Body of pancreas (tissue), 4 donors: ENCODE data around the gene MGAT4A. TPM values are rescaled to one million over a fixed set of nuclear protein-coding genes. Genes with fewer than 3 reads are reported as not detected.

Source experiments
- ATAC-seq: fragments of 150-250 bp; one replicate; pipeline ENCODE4 v1.9.1; 2016
- DNase-seq, 4 donors: peaks; one replicate each; pipeline ENCODE4 v3.0.0-alpha.2; 2019
- H3K27ac ChIP-seq, 4 donors: fragments of 200-600 bp; sonication (generic); 1 replicate in 3 of 4; 2 replicates in 1 of 4; pipeline versions ENCODE4 v1.5.1 to v1.6.1; 2016 to 2019; ENCODE audit warnings: mild to moderate bottlenecking in 1 of 4, mixed read lengths in 1 of 4, moderate library complexity in 1 of 4
- H3K27me3 ChIP-seq, 2 donors: fragments of 200-600 bp; sonication (generic); one replicate each; pipeline ENCODE4 v1.6.0; 2016; ENCODE audit warnings: mild to moderate bottlenecking in 1 of 2
- H3K36me3 ChIP-seq, 2 donors: fragments of 200-600 bp; sonication (generic); replicated peaks in 1 of 2; 2 replicates each; pipeline ENCODE4 v1.5.1; 2016; ENCODE audit warnings: low read depth in 2 of 2; ENCODE audit not compliant: insufficient read depth in 1 of 2
- H3K4me1 ChIP-seq: fragments of 200-600 bp; sonication (generic); one replicate; pipeline ENCODE4 v1.6.0; 2016
- H3K4me3 ChIP-seq, 2 donors: fragments of 200-600 bp; sonication (generic); 1 replicate in 1 of 2; 2 replicates in 1 of 2; pipeline ENCODE4 v1.5.1; 2016 to 2019
- H3K9me3 ChIP-seq, 3 donors: fragments of 200-600 bp; sonication (generic); 1 replicate in 2 of 3; 2 replicates in 1 of 3; pipeline ENCODE4 v1.5.1; 2016
- POLR2A ChIP-seq, 3 donors: fragments of 450-650 bp; IDR thresholded peaks; one replicate each; pipeline ENCODE4 v1.6.1; 2016; ENCODE audit warnings: antibody characterized with exemption in 3 of 3, mild to moderate bottlenecking in 2 of 3
- WGBS, 2 donors: methylation state at CpG; one replicate each; pipeline ENCODE4 v1.1.5; 2017; 5-methylcytosine and 5-hydroxymethylcytosine counted together
- intact Hi-C: fragments of 100-400 bp; cut with DNase I; formaldehyde crosslinking; loops from one replicate; pipeline ENCODE4 v1.15.1; 2023
- total RNA-seq, 2 donors: library from RNA; depleted of rRNA; stranded (reverse); fragments of >200 nt; gene quantifications; one replicate each; pipeline ENCODE4 v1.1.0, GENCODE V29; 2016
- TF ChIP-seq, protein P1 (sequence below), 7 experiments: fragments of 450-650 bp in 4 of 7; fragments of 200-600 bp in 3 of 7; sonication (generic) in 3 of 7; IDR thresholded peaks; one replicate each; pipeline ENCODE4 v1.5.1; 2016 to 2019; ENCODE audit warnings: antibody characterized with exemption in 7 of 7

MGAT4A gene
- total RNA-seq, 2 donors from 2014 or later: 40.5 to 72.4 TPM

DNA sequence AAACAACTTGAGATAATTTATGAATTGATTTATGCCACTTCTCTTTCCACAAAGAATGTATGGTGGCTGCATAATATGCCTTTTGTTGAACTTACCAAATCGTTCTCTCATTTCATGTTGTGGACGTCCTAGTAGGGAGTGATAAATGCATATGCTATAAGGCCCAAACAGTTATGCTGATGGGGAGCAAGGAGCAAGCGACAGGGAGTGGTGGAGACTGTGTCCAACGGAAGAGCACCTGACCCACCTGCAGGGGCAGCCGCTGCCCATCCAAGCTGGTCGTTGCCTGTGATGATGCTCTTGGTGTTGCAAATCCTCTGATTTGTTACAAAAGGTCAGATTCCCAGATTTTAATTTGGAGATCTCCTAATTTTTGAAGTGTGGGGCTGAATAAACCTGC lies 31.0 kb upstream of the MGAT4A start:
- intact Hi-C loops: no loop called here
- WGBS, 2 donors: 74 to 79% methylated on average over 6 of the region's 6 CpGs
- Histone ChIP-seq H3K9me3 (no peaks in the 10 kb centered on the region), H3K27me3 (no peaks in the 10 kb centered on the region), H3K4me1 (peaks cover 25% of the 10 kb centered on the region), H3K27ac (peak overlapping the region in 2 of 4 donors; percentile 48 to 55), H3K4me3 (no peak overlapping the region), H3K36me3 (no peaks in the 10 kb centered on the region)
- ATAC-seq (no peak), DNase-seq (no peak)
- no peak for TF ChIP-seq POLR2A (IDR thresholded peaks at IDR 0.05)
- TF ChIP-seq, protein P1, sequence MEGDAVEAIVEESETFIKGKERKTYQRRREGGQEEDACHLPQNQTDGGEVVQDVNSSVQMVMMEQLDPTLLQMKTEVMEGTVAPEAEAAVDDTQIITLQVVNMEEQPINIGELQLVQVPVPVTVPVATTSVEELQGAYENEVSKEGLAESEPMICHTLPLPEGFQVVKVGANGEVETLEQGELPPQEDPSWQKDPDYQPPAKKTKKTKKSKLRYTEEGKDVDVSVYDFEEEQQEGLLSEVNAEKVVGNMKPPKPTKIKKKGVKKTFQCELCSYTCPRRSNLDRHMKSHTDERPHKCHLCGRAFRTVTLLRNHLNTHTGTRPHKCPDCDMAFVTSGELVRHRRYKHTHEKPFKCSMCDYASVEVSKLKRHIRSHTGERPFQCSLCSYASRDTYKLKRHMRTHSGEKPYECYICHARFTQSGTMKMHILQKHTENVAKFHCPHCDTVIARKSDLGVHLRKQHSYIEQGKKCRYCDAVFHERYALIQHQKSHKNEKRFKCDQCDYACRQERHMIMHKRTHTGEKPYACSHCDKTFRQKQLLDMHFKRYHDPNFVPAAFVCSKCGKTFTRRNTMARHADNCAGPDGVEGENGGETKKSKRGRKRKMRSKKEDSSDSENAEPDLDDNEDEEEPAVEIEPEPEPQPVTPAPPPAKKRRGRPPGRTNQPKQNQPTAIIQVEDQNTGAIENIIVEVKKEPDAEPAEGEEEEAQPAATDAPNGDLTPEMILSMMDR (IDR thresholded peaks at IDR 0.05): no peak

DNA sequence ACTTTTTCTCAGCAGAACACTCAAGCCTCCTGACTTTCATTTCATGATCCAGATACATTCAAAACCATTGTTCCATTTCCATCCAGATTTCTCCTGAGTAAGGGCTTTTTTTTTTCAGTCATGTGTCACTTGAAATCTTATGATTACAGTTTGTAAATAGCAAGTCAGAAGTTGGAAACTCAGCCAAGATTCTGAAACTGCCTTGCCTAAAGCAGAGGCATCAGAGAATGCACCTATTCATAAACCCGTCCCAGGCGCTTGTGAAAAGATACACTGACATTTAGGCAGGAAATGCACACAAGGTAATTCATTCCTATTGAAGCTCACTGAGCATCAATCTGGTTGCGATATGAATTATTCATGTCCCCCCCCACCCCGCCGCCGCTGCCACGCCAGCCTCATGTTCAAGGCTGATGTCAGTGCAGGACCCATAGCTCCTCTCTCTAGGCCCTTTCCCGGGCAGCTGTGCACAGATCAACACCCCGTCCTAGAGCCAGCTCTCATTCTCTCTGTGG lies 30.4 kb upstream of the MGAT4A start:
- no peaks in the 10 kb centered on the region for H3K9me3 ChIP-seq
- H3K27me3 ChIP-seq: no peaks in the 10 kb centered on the region
- intact Hi-C loops: no loop called here
- peaks cover 25% of the 10 kb centered on the region for H3K4me1 ChIP-seq
- DNase-seq (peak in 2 of 4 donors; percentile 39 to 47), ATAC-seq (peak; percentile 19)
- TF ChIP-seq, protein P1 (IDR thresholded peaks at IDR 0.05): no peak
- no peak for TF ChIP-seq POLR2A (IDR thresholded peaks at IDR 0.05)
- H3K27ac ChIP-seq: peak overlapping the region in 3 of 4 donors; percentile 4 to 55 (median 48)
- H3K36me3 ChIP-seq: no peaks in the 10 kb centered on the region
- WGBS, 2 donors: 38 to 48% methylated on average over 9 of the region's 9 CpGs
- H3K4me3 ChIP-seq: no peak overlapping the region

DNA sequence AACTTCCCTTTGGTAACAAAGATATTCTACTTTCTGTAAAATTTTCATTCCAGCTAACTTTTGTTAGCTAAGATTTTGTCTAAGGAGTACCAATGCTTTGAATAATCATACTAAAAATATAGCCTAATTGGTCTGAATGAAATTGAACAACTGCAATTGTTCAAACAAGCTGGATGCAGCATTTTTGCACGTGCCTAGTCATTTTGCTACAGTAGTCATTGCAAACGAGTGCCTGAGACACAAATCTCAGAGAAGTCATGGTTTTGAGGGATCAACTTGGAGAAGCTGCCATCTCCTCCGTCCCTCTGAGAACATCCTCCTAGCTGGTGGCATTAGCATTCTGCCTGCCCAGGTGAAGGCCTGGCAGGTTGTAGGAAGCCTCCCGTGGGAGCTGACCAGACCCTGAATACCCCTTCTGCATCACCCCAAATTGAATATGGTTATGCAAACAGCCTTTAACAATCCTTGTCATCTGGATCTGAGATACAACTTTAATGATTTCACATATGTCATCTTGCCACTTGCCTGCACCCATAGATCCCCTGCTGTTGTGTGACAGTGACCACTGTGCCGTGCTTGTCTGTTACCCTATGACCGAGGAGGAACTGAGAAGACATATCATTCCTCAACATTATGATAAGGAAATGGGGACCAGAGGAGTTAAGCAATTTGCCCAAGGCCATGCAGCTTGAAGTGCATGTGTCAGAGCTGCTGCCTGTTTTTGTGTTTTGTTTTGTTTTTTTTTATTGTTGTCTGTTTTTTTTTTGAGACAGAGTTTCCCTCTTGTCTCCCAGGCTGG lies 29.1 kb upstream of the MGAT4A start:
- WGBS, 2 donors: 70 to 76% methylated on average over 4 to 6 of the region's 6 CpGs
- ATAC-seq (no peak), DNase-seq (peak in 1 of 4 donors; percentile 35)
- Histone ChIP-seq H3K4me3 (no peak overlapping the region), H3K36me3 (no peaks in the 10 kb centered on the region), H3K27me3 (no peaks in the 10 kb centered on the region), H3K9me3 (no peaks in the 10 kb centered on the region), H3K4me1 (peaks cover 25% of the 10 kb centered on the region), H3K27ac (peak overlapping the region in 1 of 4 donors; percentile 37)
- TF ChIP-seq POLR2A (IDR thresholded peaks at IDR 0.05): no peak
- TF ChIP-seq, protein P1 (IDR thresholded peaks at IDR 0.05): no peak
- intact Hi-C loops: loop anchor here (10.0 kb wide), 1 partner anchor 65 kb away; no protein-coding TSS in a partner anchor

DNA sequence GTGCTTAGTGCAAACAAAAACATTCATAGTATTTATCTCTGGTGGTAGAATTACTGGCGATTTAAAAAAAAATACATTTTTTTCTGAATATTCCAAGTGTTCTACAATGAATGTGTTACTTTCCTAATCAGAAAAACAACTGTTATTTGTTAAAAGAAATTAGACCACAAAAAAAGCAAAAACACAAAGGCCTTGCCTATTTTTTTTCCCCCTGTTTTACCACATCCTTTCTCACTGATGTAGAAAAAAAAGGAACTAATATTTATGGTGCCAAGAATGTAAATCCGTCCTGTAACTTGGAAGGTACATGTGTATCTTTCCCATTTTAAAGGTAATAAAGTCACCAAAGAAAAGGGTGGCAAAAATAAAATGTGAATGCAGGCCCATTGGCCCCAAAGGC lies 28.4 kb upstream of the MGAT4A start:
- H3K9me3 ChIP-seq: no peaks in the 10 kb centered on the region
- 68 to 80% methylated on average over 2 of the region's 2 CpGs for WGBS, 2 donors
- TF ChIP-seq, protein P1 (IDR thresholded peaks at IDR 0.05): no peak
- no peak for TF ChIP-seq POLR2A (IDR thresholded peaks at IDR 0.05)
- no peak overlapping the region for H3K4me3 ChIP-seq
- H3K4me1 ChIP-seq: peaks cover 25% of the 10 kb centered on the region
- no peaks in the 10 kb centered on the region for H3K36me3 ChIP-seq
- intact Hi-C loops: loop anchor here (10.0 kb wide), 1 partner anchor 65 kb away; no protein-coding TSS in a partner anchor
- no peak for DNase-seq
- no peaks in the 10 kb centered on the region for H3K27me3 ChIP-seq
- ATAC-seq: no peak
- H3K27ac ChIP-seq: peak overlapping the region in 1 of 4 donors; percentile 77
